Mesothelial cell of epicardium (in vitro differentiated cells): Measurements from ENCODE around the gene PSD4. TPM values are rescaled to one million over a fixed set of nuclear protein-coding genes. Genes with fewer than 3 reads are reported as not detected.

Experiments
- DNase-seq, 2 experiments: peaks; one replicate each; pipeline ENCODE4 v3.0.0; 2021; ENCODE audit warnings: low spot score in 2 of 2; ENCODE audit not compliant: unreplicated experiment in 2 of 2
- H3K27ac Mint-ChIP-seq: 2 replicates; pipeline ENCODE4 v1.8.0; 2021; ENCODE audit warnings: mixed read lengths
- H3K27me3 Mint-ChIP-seq: 2 replicates; pipeline ENCODE4 v1.8.0; 2021; ENCODE audit warnings: low read depth, mixed read lengths
- H3K36me3 Mint-ChIP-seq: 2 replicates; pipeline ENCODE4 v1.8.0; 2021; ENCODE audit warnings: mixed read lengths
- H3K4me1 Mint-ChIP-seq: 2 replicates; pipeline ENCODE4 v1.8.0; 2021; ENCODE audit warnings: mixed read lengths
- H3K4me3 Mint-ChIP-seq: 2 replicates; pipeline ENCODE4 v1.8.0; 2021; ENCODE audit warnings: mild to moderate bottlenecking, moderate library complexity, mixed read lengths
- H3K9me3 Mint-ChIP-seq: 2 replicates; pipeline ENCODE4 v1.8.0; 2021; ENCODE audit warnings: mixed read lengths
- total RNA-seq: library from RNA; stranded (reverse); gene quantifications from 3 replicates; pipeline ENCODE4 v1.2.1, GENCODE V29; 2021
- TF ChIP-seq, protein P1 (sequence below): fragments of 200-600 bp; sonication (generic); IDR thresholded peaks from one replicate; pipeline ENCODE4 v1.5.0; 2021; ENCODE audit warnings: antibody characterized with exemption; ENCODE audit not compliant: unreplicated experiment

PSD4 gene
- total RNA-seq, 1 donor from 2014 or later = 20.1 TPM

DNA sequence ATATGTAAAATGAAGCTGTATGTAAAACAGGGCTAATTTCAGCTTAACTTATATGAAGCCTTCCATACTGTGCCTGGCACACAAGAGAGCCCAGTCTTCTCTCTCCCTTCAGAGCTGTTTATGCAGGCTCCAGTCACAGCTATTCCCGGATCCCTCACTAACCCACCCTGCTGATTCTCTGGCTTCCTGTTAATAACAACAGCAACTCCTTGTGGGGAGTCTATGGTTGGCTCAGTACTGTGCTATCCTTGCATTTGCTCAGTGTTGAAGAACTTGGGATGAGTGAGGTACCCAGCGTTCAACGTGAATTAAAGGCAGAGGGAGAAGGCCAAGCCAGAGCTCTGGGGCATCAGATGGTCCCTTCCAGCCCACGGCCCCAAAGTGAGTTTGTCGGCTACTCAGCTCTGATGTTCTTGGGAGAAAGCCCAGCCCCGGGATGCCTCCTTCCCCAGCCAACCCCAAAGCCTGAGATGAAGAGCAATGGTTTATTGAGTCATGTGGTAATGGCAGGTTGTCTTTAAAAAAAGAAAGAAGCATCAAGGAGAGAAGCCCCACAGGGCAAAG is 43.2 kb downstream of the PSD4 start:
- DNase-seq = no peak
- Mint-ChIP-seq H3K9me3 (no peaks in the 10 kb centered on the region), H3K27ac (peak overlapping the region; percentile 7), H3K4me1 (peaks cover 32% of the 10 kb centered on the region), H3K36me3 (no peaks in the 10 kb centered on the region), H3K27me3 (peaks cover 2% of the 10 kb centered on the region), H3K4me3 (no peak overlapping the region)
- TF ChIP-seq, protein P1, sequence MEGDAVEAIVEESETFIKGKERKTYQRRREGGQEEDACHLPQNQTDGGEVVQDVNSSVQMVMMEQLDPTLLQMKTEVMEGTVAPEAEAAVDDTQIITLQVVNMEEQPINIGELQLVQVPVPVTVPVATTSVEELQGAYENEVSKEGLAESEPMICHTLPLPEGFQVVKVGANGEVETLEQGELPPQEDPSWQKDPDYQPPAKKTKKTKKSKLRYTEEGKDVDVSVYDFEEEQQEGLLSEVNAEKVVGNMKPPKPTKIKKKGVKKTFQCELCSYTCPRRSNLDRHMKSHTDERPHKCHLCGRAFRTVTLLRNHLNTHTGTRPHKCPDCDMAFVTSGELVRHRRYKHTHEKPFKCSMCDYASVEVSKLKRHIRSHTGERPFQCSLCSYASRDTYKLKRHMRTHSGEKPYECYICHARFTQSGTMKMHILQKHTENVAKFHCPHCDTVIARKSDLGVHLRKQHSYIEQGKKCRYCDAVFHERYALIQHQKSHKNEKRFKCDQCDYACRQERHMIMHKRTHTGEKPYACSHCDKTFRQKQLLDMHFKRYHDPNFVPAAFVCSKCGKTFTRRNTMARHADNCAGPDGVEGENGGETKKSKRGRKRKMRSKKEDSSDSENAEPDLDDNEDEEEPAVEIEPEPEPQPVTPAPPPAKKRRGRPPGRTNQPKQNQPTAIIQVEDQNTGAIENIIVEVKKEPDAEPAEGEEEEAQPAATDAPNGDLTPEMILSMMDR = no peak

DNA sequence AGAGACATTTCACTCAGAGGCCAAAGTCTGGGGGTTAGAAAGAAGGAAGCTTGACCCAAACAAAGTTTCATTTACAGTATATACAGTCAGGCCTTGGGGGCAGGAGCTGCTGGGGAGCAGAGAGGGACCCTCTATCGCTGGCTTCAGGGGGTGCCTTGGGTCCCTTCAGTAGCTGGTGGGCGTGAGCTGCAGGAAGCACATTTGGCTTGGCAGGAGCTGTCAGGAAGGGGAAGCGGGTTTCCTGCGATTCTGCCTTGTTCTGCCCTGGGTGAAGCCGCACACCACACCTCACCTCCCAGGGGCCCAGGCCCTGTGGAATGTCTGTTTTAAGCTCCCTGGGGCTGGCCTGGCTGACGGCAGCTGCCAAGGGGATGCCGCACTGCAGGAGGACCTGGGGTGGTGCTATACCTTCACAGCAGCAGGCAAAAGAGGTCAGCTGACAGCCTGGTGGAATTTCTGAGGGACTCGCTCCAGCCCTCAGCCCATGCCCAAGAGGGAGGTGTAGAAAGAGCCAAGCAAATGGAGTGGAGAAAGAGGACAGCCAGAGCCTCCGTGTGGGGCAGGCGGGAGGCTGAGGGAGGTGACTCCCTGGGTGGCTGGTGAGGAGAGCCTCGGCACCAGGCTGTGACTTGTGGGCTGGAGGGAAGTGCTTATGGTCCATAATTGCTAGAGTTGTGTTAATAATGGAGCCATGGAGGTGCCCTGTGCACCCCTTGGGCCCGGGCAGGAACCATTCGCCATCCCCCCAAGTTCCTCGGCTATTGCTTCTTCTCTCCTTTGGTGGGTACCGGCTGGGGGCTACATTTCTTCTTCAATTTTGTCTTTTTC is 43.9 kb downstream of the PSD4 start:
- DNase-seq = no peak
- peaks cover 2% of the 10 kb centered on the region for H3K27me3 Mint-ChIP-seq
- H3K4me1 Mint-ChIP-seq = peaks cover 25% of the 10 kb centered on the region
- H3K27ac Mint-ChIP-seq = peak overlapping the region; percentile 7
- TF ChIP-seq, protein P1 = no peak
- no peak overlapping the region for H3K4me3 Mint-ChIP-seq
- H3K36me3 Mint-ChIP-seq = no peaks in the 10 kb centered on the region
- H3K9me3 Mint-ChIP-seq = no peaks in the 10 kb centered on the region

DNA sequence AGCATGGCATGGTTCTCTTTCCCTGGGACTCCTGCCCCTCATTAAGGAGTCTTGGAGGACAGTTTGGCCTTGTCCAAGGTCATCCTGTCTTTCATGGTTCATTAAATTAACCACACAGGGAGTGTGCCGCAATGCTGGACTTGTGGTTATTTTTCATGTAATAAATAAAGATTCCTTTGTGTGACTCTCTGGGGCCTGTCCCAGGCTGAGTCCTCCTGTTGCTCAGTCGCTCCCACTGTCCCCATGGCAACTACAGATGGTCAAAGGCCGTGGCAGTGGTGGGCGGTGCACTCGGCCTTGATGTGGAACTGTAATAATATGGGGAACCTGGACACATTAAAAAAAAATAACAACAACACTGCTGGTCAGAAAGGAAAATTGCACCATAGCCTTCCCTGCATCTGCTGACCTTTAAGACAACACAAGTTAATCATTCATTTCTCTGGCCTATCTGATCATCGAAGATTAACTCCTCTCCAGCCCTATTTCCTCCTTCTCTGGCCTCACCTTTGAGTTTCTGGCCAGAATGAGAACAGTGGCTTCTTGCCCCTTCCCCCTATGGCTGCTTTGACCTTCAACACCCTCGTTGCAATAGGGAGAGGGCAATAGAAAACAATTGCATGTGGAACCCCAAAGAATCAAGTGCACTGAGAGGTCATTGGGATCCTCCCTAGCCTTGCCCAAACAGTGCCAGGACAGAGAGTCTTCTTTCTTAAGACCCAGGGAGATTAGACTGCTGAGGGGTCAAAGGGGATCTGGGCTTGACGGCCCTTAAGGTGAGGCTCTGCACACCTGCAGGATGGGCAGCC is 44.7 kb downstream of the PSD4 start:
- Mint-ChIP-seq H3K36me3 (no peaks in the 10 kb centered on the region), H3K9me3 (no peaks in the 10 kb centered on the region), H3K4me1 (peaks cover 18% of the 10 kb centered on the region), H3K27me3 (peaks cover 2% of the 10 kb centered on the region), H3K4me3 (no peak overlapping the region), H3K27ac (no peak overlapping the region)
- TF ChIP-seq, protein P1 = no peak
- no peak for DNase-seq

DNA sequence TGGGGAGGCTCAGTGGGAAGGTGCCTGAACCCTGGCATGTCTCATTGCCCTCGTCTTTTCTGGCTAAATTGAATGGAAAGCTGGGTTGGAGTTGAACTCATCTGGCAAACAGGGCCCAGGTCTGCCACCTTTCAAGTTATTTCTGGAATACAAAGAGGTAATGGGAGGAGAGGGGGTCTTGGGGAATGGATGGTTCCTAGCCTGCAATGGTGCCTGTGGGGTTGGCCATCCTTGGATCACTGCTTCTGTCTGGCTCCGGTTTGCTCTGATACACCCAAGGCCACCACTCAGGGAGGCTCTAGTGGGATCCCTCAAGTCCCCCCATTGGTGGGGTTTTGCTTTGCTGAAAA is 45.3 kb downstream of the PSD4 start:
- DNase-seq = no peak
- peaks cover 17% of the 10 kb centered on the region for H3K4me1 Mint-ChIP-seq
- H3K27ac Mint-ChIP-seq = no peak overlapping the region
- peaks cover 2% of the 10 kb centered on the region for H3K27me3 Mint-ChIP-seq
- TF ChIP-seq, protein P1 = no peak
- no peaks in the 10 kb centered on the region for H3K9me3 Mint-ChIP-seq
- no peaks in the 10 kb centered on the region for H3K36me3 Mint-ChIP-seq
- H3K4me3 Mint-ChIP-seq = no peak overlapping the region

DNA sequence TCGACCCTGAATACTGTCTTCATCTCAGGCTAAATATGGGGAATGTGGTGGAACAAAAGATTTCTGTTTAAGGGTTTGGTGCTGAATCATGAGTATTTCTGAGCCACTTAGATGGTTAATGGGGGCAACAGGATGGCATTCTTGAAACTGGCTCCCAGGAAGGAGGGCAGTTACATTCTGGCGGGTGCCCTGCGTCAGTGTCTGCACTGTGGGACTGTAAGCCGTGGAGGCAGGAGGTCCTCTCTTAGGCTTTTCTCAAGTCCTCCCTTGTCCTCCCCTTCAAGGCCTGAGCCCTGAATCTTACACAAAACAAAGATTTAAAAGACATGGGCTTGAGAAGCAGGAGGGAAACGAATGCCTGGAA is 45.7 kb downstream of the PSD4 start:
- Mint-ChIP-seq H3K36me3 (no peaks in the 10 kb centered on the region), H3K9me3 (no peaks in the 10 kb centered on the region), H3K4me3 (no peak overlapping the region), H3K4me1 (peaks cover 17% of the 10 kb centered on the region), H3K27me3 (peaks cover 2% of the 10 kb centered on the region), H3K27ac (no peak overlapping the region)
- TF ChIP-seq, protein P1 = no peak
- no peak for DNase-seq
